GM12892 (cell line): Measurements from ENCODE around the gene LARP4B.

Experiments
- POLR2A ChIP-seq: IDR thresholded peaks from 2 replicates; pipeline ENCODE4 v1.6.1; 2011; ENCODE audit warnings: low read depth, low read length, control low read depth
- TAF1 ChIP-seq: IDR thresholded peaks from 2 replicates; pipeline ENCODE4 v1.6.1; 2011; ENCODE audit warnings: low read depth, mild to moderate bottlenecking, control low read depth, low read length, borderline replicate concordance

DNA sequence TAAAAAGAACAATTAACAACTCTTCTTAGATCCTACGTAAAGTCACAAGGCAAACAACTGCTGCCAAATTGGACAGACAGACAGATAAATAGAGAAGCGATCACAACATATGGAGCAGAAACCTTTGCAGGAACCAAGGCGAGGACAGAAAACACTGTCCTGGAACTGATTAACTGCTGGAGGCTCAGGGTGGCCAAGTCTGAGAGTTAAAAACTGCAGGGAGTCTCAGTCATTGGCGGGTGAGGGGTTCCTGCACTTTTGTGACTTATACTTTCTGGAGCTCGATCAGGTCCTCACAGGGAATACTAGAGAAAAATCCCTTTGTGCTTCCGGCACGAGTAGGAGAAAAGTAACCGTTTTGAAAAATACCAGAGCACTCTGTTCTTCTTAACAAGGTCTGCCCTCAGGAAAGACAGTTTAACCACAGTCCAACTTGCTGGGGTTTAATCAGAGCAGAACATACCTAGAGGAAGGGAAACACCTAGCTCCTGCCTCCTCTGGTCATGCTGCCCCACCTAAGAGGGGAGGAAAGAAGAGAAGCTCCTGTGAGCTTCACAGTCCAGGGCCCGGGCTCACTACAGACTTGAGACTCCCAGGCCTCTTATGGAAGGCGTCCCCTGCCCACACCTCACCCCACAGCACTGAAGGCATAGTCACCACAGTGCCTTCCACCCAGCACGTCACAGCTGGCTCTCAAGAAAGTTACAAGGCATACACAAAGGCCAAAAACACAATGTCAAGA is 74.9 kb downstream of the LARP4B start:
- TF ChIP-seq POLR2A (no peak), TAF1 (no peak)
